Activated naive CD8-positive, alpha-beta T cell (primary cell): ENCODE measurements around the gene ATF6B.
A peak's percentile ranks its signal among the peaks of the same experiment; 100 is the strongest.
"Not testable (repeated sequence)": the region's sequence is repeated elsewhere in the genome, so short reads cannot be mapped to it uniquely, and the experiment has no call there.

ENCODE experiments used
- H3K27ac Mint-ChIP-seq: one replicate; pipeline ENCODE4 v1.8.0; 2021; ENCODE audit warnings: mixed read lengths
- H3K27me3 Mint-ChIP-seq: one replicate; pipeline ENCODE4 v1.8.0; 2021; ENCODE audit warnings: mixed read lengths
- H3K36me3 Mint-ChIP-seq: one replicate; pipeline ENCODE4 v1.8.0; 2021; ENCODE audit warnings: mixed read lengths
- H3K4me1 Mint-ChIP-seq: one replicate; pipeline ENCODE4 v1.8.0; 2021; ENCODE audit warnings: low read depth, mixed read lengths
- H3K4me3 Mint-ChIP-seq: one replicate; pipeline ENCODE4 v1.8.0; 2021; ENCODE audit warnings: mild to moderate bottlenecking, mixed read lengths
- H3K9me3 Mint-ChIP-seq: one replicate; pipeline ENCODE4 v1.8.0; 2021; ENCODE audit warnings: low read depth, mixed read lengths

The ATF6B gene

GRCh38 chr6:32109114-32109764 lies 18.8 kb downstream of the ATF6B start, which contains the start of gene TNXB:
TSS of gene TNXB (minus strand) at chr6:32109338. CDS start at chr6:32098198, 11,140 bp downstream.
- Mint-ChIP-seq H3K27ac (peak within 1 kb of the TSS; percentile 38), H3K4me3 (peak within 1 kb of the TSS; percentile 43), H3K27me3 (peaks cover 2% of the 10 kb centered on the region)

GRCh38 chr6:32108727-32109113 lies 19.3 kb downstream of the ATF6B start:
- H3K27ac Mint-ChIP-seq, result peak overlapping the region; percentile 38
- H3K27me3 Mint-ChIP-seq, result peaks cover 2% of the 10 kb centered on the region
- H3K36me3 Mint-ChIP-seq, result no peaks in the 10 kb centered on the region
- no peaks in the 10 kb centered on the region for H3K9me3 Mint-ChIP-seq
- peaks cover 26% of the 10 kb centered on the region for H3K4me1 Mint-ChIP-seq
- peak overlapping the region; percentile 43 for H3K4me3 Mint-ChIP-seq

More at GRCh38 chr6:32109114-32109764, 18.8 kb downstream of the ATF6B start, which contains the start of gene TNXB:
- Mint-ChIP-seq H3K9me3 (no peaks in the 10 kb centered on the region), H3K4me1 (peaks cover 26% of the 10 kb centered on the region), H3K36me3 (no peaks in the 10 kb centered on the region)

GRCh38 chr6:32108094-32108627 lies 19.9 kb downstream of the ATF6B start:
- Mint-ChIP-seq H3K4me3 (peak overlapping the region; percentile 43), H3K27me3 (peaks cover 2% of the 10 kb centered on the region), H3K36me3 (no peaks in the 10 kb centered on the region), H3K4me1 (peaks cover 26% of the 10 kb centered on the region), H3K9me3 (no peaks in the 10 kb centered on the region), H3K27ac (no peak overlapping the region)

- H3K27me3 Mint-ChIP-seq, result peaks cover 2% of the 10 kb centered on the region
- no peaks in the 10 kb centered on the region for H3K36me3 Mint-ChIP-seq
Measured at GRCh38 chr6:32107406-32107805, 20.6 kb downstream of the ATF6B start.

GRCh38 chr6:32105433-32105832 lies 22.6 kb downstream of the ATF6B start:
- Mint-ChIP-seq H3K9me3 (no peaks in the 10 kb centered on the region), H3K36me3 (no peaks in the 10 kb centered on the region), H3K27ac (no peak overlapping the region), H3K4me3 (no peak overlapping the region), H3K4me1 (peaks cover 26% of the 10 kb centered on the region), H3K27me3 (peaks cover 2% of the 10 kb centered on the region)

More at GRCh38 chr6:32107406-32107805, 20.6 kb downstream of the ATF6B start:
- Mint-ChIP-seq H3K4me1 (peaks cover 26% of the 10 kb centered on the region), H3K27ac (no peak overlapping the region), H3K4me3 (no peak overlapping the region), H3K9me3 (no peaks in the 10 kb centered on the region)

GRCh38 chr6:32102255-32102654 lies 25.8 kb downstream of the ATF6B start:
- no peak overlapping the region for H3K4me3 Mint-ChIP-seq
- H3K4me1 Mint-ChIP-seq, result peaks cover under 1% of the 10 kb centered on the region
- H3K27ac Mint-ChIP-seq, result no peak overlapping the region
- H3K36me3 Mint-ChIP-seq, result no peaks in the 10 kb centered on the region
- no peaks in the 10 kb centered on the region for H3K9me3 Mint-ChIP-seq
- H3K27me3 Mint-ChIP-seq, result peaks cover 6% of the 10 kb centered on the region

GRCh38 chr6:32100251-32100650 lies 27.8 kb downstream of the ATF6B start:
- not testable (repeated sequence) for H3K36me3 Mint-ChIP-seq

GRCh38 chr6:32097364-32097763 lies 30.7 kb downstream of the ATF6B start:
- H3K27ac Mint-ChIP-seq, result no peak overlapping the region
- H3K36me3 Mint-ChIP-seq, result peaks cover 5% of the 10 kb centered on the region
- H3K4me1 Mint-ChIP-seq, result no peaks in the 10 kb centered on the region
- no peaks in the 10 kb centered on the region for H3K9me3 Mint-ChIP-seq
- peaks cover 14% of the 10 kb centered on the region for H3K27me3 Mint-ChIP-seq
- no peak overlapping the region for H3K4me3 Mint-ChIP-seq

More at GRCh38 chr6:32100251-32100650, 27.8 kb downstream of the ATF6B start:
- H3K9me3 Mint-ChIP-seq, H3K4me3 Mint-ChIP-seq, H3K4me1 Mint-ChIP-seq, H3K27me3 Mint-ChIP-seq, H3K27ac Mint-ChIP-seq: not testable (repeated sequence)

- H3K27ac Mint-ChIP-seq, result no peak overlapping the region
- no peaks in the 10 kb centered on the region for H3K4me1 Mint-ChIP-seq
- H3K9me3 Mint-ChIP-seq, result no peaks in the 10 kb centered on the region
- H3K36me3 Mint-ChIP-seq, result peaks cover 5% of the 10 kb centered on the region
- peaks cover 14% of the 10 kb centered on the region for H3K27me3 Mint-ChIP-seq
- H3K4me3 Mint-ChIP-seq, result peak overlapping the region; percentile 46
Measured at GRCh38 chr6:32096394-32097258, 31.4 kb downstream of the ATF6B start.

- Mint-ChIP-seq H3K27me3 (peaks cover 14% of the 10 kb centered on the region), H3K4me1 (no peaks in the 10 kb centered on the region), H3K9me3 (no peaks in the 10 kb centered on the region), H3K27ac (no peak overlapping the region), H3K36me3 (peaks cover 5% of the 10 kb centered on the region), H3K4me3 (peak overlapping the region; percentile 27)
Measured at GRCh38 chr6:32096087-32096393, 32.0 kb downstream of the ATF6B start.

GRCh38 chr6:32095338-32096086 lies 32.5 kb downstream of the ATF6B start:
- H3K4me1 Mint-ChIP-seq, result no peaks in the 10 kb centered on the region
- no peak overlapping the region for H3K27ac Mint-ChIP-seq
- no peaks in the 10 kb centered on the region for H3K9me3 Mint-ChIP-seq
- peaks cover 5% of the 10 kb centered on the region for H3K36me3 Mint-ChIP-seq
- H3K27me3 Mint-ChIP-seq, result peaks cover 14% of the 10 kb centered on the region
- H3K4me3 Mint-ChIP-seq, result peak overlapping the region; percentile 27

GRCh38 chr6:32092760-32093497 lies 35.1 kb downstream of the ATF6B start:
- Mint-ChIP-seq H3K4me1 (no peaks in the 10 kb centered on the region), H3K36me3 (peaks cover 5% of the 10 kb centered on the region), H3K27ac (no peak overlapping the region), H3K27me3 (peaks cover 10% of the 10 kb centered on the region), H3K4me3 (no peak overlapping the region), H3K9me3 (no peaks in the 10 kb centered on the region)

- peaks cover 5% of the 10 kb centered on the region for H3K4me1 Mint-ChIP-seq
- H3K36me3 Mint-ChIP-seq, result peaks cover 5% of the 10 kb centered on the region
- H3K4me3 Mint-ChIP-seq, result no peak overlapping the region
- peaks cover 7% of the 10 kb centered on the region for H3K27me3 Mint-ChIP-seq
- no peak overlapping the region for H3K27ac Mint-ChIP-seq
- H3K9me3 Mint-ChIP-seq, result no peaks in the 10 kb centered on the region
Measured at GRCh38 chr6:32089082-32089828, 38.8 kb downstream of the ATF6B start.
